PC-3 (cell line): ENCODE data around the gene SLC6A17.

Experiments used
- CTCF ChIP-seq: fragments of 300-600 bp; sonication (generic); conservative IDR thresholded peaks from 2 replicates; pipeline ENCODE4 v1.5.1; 2017; ENCODE audit warnings: antibody characterized with exemption, low read depth, mild to moderate bottlenecking, low read length
- EZH2 ChIP-seq: fragments of 300-600 bp; sonication (generic); IDR thresholded peaks from one replicate; pipeline ENCODE4 v1.6.1; 2017; ENCODE audit warnings: antibody characterized with exemption, mild to moderate bottlenecking, low read length; ENCODE audit not compliant: unreplicated experiment

- TF ChIP-seq EZH2 (no peak), CTCF (no peak)
These were observed 14.5 kb downstream of the SLC6A17 start for GRCh38 chr1:110164725-110165350.
